ENCODE measurements around the gene ATG16L1. TPM values are rescaled to one million over a fixed set of nuclear protein-coding genes. Genes with fewer than 3 reads are reported as not detected.

ATG16L1 gene
- polyA plus RNA-seq, 1 donor from 2014 or later = 67.6 TPM

GRCh38 chr2:233336541-233336940 lies 85.1 kb downstream of the ATG16L1 start:
- Histone ChIP-seq H3K4me3 (ENCODE audit: low read length) (no peak overlapping the region), H4K20me1 (ENCODE audit: insufficient read depth) (no peaks in the 10 kb centered on the region), H3F3A (ENCODE audit: insufficient read depth, low read length, poor library complexity, severe bottlenecking) (no peaks in the 10 kb centered on the region), H3K4me2 (ENCODE audit: low read length) (no peak overlapping the region), H3K9ac (ENCODE audit: low read length) (no peak overlapping the region), H3K79me2 (replicated peaks; ENCODE audit: insufficient read depth, low read length) (no peaks in the 10 kb centered on the region), H2AFZ (ENCODE audit: low read depth, low read length) (no peak overlapping the region), H3K9me3 (ENCODE audit: low read length) (no peaks in the 10 kb centered on the region), H3K9me2 (ENCODE audit: insufficient read depth, low read length) (no peaks in the 10 kb centered on the region), H3K36me3 (ENCODE audit: insufficient read depth, low read length) (no peaks in the 10 kb centered on the region), H3K27me3 (ENCODE audit: insufficient read depth, low read depth, low read length) (no peaks in the 10 kb centered on the region), H3K27ac (ENCODE audit: low read length) (no peak overlapping the region)
- TF ChIP-seq POLR2AphosphoS5 (IDR thresholded peaks at IDR 0.05) = no peak
- TF ChIP-seq TAF1 (IDR thresholded peaks at IDR 0.05; ENCODE audit: low read depth) = no peak
- no peak for TF ChIP-seq CTCF (IDR thresholded peaks at IDR 0.05; ENCODE audit: poor library complexity, severe bottlenecking)
- no peak for TF ChIP-seq SMC3 (conservative IDR thresholded peaks at IDR 0.05; ENCODE audit: poor library complexity)
- TF ChIP-seq, protein P1, sequence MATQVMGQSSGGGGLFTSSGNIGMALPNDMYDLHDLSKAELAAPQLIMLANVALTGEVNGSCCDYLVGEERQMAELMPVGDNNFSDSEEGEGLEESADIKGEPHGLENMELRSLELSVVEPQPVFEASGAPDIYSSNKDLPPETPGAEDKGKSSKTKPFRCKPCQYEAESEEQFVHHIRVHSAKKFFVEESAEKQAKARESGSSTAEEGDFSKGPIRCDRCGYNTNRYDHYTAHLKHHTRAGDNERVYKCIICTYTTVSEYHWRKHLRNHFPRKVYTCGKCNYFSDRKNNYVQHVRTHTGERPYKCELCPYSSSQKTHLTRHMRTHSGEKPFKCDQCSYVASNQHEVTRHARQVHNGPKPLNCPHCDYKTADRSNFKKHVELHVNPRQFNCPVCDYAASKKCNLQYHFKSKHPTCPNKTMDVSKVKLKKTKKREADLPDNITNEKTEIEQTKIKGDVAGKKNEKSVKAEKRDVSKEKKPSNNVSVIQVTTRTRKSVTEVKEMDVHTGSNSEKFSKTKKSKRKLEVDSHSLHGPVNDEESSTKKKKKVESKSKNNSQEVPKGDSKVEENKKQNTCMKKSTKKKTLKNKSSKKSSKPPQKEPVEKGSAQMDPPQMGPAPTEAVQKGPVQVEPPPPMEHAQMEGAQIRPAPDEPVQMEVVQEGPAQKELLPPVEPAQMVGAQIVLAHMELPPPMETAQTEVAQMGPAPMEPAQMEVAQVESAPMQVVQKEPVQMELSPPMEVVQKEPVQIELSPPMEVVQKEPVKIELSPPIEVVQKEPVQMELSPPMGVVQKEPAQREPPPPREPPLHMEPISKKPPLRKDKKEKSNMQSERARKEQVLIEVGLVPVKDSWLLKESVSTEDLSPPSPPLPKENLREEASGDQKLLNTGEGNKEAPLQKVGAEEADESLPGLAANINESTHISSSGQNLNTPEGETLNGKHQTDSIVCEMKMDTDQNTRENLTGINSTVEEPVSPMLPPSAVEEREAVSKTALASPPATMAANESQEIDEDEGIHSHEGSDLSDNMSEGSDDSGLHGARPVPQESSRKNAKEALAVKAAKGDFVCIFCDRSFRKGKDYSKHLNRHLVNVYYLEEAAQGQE (IDR thresholded peaks at IDR 0.05; ENCODE audit: borderline replicate concordance) = no peak

GRCh38 chr2:233338046-233338445 lies 86.6 kb downstream of the ATG16L1 start:
- Histone ChIP-seq H3K9ac (ENCODE audit: low read length) (no peak overlapping the region), H2AFZ (ENCODE audit: low read depth, low read length) (no peak overlapping the region), H3F3A (ENCODE audit: insufficient read depth, low read length, poor library complexity, severe bottlenecking) (no peaks in the 10 kb centered on the region), H3K4me3 (ENCODE audit: low read length) (no peak overlapping the region), H4K20me1 (ENCODE audit: insufficient read depth) (no peaks in the 10 kb centered on the region), H3K36me3 (ENCODE audit: insufficient read depth, low read length) (no peaks in the 10 kb centered on the region), H3K27me3 (ENCODE audit: insufficient read depth, low read depth, low read length) (no peaks in the 10 kb centered on the region), H3K9me3 (ENCODE audit: low read length) (no peaks in the 10 kb centered on the region), H3K4me2 (ENCODE audit: low read length) (no peak overlapping the region), H3K79me2 (replicated peaks; ENCODE audit: insufficient read depth, low read length) (no peaks in the 10 kb centered on the region), H3K27ac (ENCODE audit: low read length) (no peak overlapping the region), H3K9me2 (ENCODE audit: insufficient read depth, low read length) (no peaks in the 10 kb centered on the region)
- TF ChIP-seq TAF1 (IDR thresholded peaks at IDR 0.05; ENCODE audit: low read depth) = no peak
- TF ChIP-seq MXI1 (conservative IDR thresholded peaks at IDR 0.05; ENCODE audit: poor library complexity, severe bottlenecking) = no peak
- TF ChIP-seq EZH2 (IDR thresholded peaks at IDR 0.05; ENCODE audit: borderline replicate concordance, insufficient read depth, low read length, poor library complexity, severe bottlenecking) = no peak
- TF ChIP-seq, protein P1 (IDR thresholded peaks at IDR 0.05; ENCODE audit: borderline replicate concordance) = no peak
- no peak for TF ChIP-seq POLR2AphosphoS5 (IDR thresholded peaks at IDR 0.05)
- TF ChIP-seq CTCF (IDR thresholded peaks at IDR 0.05; ENCODE audit: poor library complexity, severe bottlenecking) = no peak
- TF ChIP-seq RAD21 (conservative IDR thresholded peaks at IDR 0.05) = no peak
- TF ChIP-seq EP300 (conservative IDR thresholded peaks at IDR 0.05; ENCODE audit: poor library complexity, severe bottlenecking) = no peak
- no peak for TF ChIP-seq SMC3 (conservative IDR thresholded peaks at IDR 0.05; ENCODE audit: poor library complexity)
